Brain pericyte (primary cell): ENCODE measurements around the gene CATSPER3.

Experiments
- DNase-seq: peaks from one replicate; pipeline ENCODE4 v3.0.0-alpha.2; 2012; ENCODE audit warnings: low read depth, low spot score

Gene CATSPER3

GRCh38 chr5:135010502-135011354 lies 43.0 kb downstream of the CATSPER3 start:
- DNase-seq = no peak

DNA sequence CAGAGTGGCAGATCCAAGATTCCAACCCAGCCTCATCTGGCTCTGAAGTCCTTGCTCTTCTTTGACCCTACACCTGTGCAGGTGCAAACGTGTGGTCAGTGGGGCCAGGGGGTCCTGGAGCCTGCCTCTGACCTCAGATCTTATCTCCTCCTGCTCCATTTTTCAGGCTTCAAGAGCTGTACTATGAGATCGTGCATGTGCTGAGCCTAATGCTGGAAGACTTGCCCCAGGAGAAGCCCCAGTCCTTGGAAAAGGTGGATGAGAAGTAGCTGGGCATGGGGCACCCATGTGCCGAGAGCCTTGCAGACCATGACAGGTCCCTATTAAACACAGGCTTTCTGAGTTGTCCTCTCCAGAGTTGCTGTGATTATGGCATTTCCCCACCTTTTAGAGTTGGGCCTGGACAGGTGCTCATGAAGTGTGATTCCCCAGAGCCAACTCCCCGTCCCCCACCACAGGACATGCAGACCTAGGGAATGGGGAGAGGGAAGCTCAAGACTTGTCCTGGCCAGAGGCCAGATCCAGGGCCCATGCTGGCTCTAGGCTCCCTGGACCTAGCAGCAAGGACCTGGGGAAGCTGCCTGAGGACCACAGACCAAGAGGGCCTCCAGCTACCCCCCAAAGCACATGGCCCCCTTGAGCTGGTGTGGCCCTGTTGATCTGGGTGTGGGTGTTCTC lies 43.8 kb downstream of the CATSPER3 start:
- DNase-seq = no peak

DNA sequence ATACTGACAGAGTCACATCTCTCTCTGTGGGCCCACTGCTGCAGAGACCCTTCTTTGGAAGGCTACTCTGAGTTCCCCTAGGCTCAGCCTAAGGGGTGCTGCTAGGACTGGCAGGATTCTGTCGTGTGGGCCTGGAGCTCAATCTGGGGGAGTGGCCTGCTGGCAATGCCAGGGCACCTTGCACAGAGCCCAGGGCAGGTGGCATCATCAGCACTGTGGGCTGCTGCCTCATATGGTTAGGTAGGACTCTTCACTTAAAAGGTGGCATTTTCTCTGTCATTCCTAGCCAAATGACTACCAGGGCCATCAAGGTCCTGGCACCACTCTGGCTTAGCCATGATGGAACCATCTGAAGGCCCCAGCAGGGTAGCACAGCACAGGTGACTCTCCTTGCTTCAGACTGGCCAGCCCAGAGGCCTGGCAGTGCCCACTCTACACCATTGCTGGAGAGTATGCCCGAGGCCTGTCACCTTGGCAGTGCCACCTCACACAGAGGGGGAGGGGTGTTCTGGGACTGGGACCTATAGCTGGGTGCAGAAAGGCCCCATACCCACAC lies 44.4 kb downstream of the CATSPER3 start:
- no peak for DNase-seq

DNA sequence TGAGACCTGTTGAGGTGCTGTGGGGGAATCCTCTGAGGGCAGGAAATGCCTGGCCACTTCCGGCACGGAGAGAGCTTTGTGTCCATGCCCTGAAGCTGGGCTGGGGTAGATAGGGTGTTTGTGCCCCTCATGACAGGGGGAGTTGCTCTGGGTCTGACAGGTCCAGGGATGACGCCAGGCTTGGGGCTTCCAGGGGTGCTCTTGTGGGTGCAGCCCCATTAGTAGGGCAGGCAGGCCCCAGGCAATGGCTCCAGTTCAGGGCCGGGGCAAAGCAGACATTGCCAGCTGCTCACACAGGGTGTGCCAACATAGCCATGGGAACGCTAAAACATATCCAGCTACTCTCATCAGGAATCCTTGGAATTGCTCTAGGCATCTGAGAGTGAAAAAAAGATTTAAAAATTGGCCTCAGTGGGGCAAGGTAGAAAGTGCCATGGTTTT lies 45.3 kb downstream of the CATSPER3 start:
- no peak for DNase-seq

- DNase-seq = no peak
Measured at GRCh38 chr5:135013445-135013844, 45.7 kb downstream of the CATSPER3 start.

GRCh38 chr5:135013947-135014570 lies 46.4 kb downstream of the CATSPER3 start:
- DNase-seq = no peak

- DNase-seq = no peak
Measured at GRCh38 chr5:135015942-135016341, 48.2 kb downstream of the CATSPER3 start.

DNA sequence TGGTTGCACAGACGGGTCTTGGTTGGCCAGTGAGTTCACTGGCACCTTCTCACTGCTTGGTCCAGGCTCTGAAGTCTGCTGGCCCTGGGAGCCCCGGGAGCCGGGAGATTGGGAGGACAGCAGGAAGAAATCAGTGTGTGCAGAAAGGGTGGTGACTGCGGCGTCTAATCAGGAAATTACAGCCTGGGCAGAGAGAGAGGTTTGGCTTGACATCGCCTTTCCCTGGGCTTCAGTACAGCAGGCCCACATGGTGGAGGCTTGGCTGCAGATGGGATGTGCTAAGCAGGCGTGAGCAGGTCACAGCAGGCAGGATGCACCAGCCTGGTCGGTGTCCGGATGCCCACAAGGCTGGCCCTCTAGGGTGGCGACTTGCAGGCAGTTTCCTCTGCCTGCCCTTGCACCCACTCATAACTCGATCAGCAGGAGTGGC lies 49.2 kb downstream of the CATSPER3 start:
- DNase-seq = no peak

DNA sequence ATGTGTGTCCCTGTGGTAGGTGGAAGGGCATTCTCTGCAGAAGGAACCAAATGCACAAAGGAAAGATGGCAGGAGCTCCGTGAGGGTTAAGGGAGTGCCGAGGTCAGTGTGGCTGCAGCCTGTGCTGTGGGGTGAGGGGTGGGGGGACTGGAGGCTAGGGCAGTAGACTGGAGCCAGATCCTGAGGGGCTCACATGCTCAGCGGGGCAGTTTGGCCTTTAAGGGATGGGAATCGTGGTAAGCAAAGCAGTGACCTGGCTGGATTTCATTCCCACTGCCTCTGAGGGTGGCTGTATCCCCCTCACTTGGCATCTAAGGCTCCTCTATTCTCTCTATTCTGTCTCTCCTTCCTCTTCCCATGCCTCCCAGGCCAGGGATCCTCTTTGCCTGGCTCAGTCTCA lies 50.8 kb downstream of the CATSPER3 start:
- no peak for DNase-seq

DNA sequence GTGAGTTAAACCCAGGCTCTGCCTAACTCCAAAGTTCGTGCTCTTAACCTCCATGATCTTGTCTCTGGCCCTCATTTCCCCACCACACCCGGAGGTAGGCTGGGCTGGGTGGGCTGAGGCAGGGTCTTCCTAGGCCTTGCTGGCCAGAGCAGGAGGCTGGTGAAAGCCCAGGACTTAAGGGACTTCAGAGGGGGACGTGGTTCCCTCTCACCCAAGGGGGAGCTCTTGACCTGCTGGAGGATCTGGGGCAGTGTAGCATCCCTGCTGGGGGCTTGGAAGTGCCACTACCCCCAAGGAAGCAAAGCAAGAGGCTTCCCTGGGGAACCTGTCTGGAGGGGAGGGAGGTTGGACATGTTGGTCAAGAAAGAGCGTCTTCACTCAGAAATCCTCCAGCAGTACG lies 51.6 kb downstream of the CATSPER3 start:
- DNase-seq = no peak

DNA sequence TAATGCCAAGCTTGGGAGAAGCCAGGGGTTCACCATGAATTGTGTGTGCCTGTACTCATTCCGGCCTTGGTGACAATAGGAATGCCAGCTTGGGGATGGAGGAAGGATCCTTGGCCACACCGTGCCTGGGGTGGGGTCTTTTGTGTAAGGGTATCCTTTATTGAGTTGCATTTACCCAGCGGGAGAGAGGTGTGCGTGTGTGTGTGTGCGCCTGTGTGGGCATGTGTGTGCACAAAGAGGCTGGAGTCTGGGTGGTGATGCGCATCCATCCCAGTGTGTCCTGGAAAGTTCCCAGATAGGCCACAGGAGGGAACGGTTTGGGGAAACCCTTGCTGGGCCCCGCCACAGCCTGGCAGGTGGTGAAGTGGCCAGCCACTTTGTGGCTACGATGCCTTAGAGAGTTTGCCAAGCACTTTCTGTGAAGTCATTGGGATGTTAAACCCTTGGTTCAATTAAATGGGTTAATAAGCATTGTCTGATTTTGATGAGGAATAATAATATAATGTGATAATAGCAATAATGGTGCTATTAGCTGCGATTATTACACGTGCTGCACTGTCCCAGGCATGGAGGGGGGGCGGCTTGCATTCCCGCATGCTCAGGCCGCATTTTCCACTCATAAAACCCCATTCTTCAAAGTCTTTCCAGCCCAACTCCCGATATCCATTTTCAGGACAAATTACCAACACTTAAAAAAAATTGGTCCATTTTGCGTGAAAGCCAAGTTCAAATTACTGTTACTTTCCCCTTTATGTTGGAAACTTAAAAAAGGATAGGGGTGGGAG lies 52.6 kb downstream of the CATSPER3 start:
- DNase-seq = no peak

DNA sequence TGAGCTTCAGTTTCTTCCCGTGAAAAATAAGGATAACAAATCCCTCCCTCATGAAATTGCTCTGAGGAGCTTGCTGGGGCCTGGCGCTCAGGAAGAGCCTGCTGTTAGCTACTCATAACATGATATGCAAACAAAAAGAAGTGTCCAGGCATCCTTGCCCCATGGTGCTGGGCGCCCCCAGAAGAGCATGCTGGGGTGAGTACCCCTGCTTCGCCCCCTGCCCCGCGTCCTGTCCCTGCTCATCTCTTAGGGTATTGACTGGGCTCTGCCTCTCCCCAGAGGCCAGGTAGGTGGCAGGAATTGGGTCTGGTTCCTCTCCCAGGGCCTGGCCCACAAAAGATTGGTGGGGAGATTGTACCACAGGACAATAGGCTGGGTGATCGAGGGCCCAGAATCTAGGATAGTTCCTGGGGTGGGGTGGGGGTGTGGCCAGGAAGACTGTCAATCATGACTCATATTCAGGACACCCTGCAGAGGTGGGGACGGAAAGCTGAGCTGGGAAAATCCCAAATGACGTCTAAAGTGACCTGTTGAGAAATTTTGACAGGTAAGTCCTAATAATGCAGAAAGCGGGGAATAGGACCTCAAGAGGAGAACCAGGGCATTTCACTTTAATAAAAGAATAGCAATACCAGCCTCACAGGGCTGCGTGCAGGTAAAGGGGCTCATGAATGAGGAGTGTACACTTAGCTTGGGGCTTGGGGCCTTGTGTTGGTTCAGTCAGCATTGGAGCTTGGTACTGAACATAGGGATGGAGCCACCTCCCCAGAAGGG lies 57.4 kb downstream of the CATSPER3 start:
- DNase-seq = no peak

GRCh38 chr5:135025730-135026644 lies 58.3 kb downstream of the CATSPER3 start:
- DNase-seq = no peak

DNA sequence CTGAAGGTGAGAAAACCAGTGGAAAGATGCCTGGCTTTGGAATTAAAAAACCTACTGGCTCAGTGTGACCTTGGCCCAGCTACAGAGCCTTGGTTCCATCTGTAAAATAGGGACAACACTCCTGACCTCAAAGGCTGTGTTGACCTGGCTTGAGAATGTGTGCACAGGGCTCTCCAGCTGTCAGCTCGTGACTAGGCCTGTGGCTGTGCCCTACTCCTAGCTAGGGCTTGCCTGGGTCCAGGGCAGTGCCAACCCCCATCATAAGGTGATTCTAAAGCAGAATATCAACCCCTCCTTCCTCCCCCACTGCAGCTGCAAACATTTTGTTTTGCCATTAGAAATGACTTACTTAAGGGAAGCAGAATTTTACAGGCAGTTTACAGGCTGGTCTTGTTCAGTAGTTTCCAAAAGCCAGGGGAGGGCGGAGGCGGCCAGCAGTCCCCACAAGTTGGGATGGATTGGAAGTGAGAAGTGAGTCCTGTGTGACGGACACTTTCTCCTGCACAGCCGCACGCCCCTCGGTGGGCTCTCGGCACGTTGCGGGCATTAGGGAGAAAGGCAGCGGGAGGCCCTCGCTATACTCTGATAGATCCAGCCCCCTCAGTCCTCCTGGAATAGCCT lies 59.0 kb downstream of the CATSPER3 start:
- no peak for DNase-seq

- DNase-seq = no peak
Measured at GRCh38 chr5:135027266-135027696, 59.6 kb downstream of the CATSPER3 start.

DNA sequence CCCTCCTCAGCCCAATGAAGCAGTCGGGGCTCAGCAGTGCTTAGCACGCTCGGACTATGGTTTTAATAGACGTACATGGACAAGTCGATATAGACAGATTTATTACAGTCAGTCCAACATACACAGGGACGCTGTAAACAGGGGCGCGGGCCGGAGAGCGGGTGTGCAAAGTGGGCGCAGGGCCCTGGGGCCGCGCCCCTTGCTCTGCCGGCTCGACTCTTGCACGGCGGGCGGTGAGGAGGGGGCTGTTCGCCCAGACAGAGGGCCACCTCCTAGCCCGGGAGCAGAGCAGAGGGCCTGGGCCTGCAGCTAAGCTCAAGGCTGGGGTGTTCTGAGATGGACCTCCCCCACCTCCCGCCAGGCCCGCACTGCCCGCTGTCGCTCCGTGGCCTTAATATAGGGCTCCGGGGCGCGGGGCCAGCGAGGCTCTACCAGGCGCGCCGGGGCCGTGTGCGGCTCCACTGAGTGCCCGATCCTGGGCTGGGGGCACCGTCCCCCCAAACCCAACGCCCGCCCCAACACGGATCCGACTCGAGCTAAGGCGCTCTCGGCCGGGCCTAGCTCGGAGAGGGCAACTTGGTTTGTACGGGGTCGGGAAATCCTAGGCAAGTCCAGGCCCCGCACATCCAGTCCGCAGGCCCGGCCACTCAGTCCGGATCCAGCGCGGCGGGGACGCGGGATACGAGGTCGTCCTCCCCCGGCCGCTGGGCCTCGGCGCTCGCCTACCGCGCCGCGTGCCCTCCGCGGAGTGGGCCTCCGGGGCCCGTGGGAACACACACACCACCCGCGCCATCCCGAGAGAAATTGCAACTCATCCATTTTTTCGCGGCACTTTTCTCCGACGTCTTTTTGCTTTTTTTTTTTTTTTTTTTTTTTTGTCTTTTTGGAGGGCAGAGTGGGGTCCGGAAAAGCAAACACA lies 60.2 kb downstream of the CATSPER3 start:
- DNase-seq = no peak

- DNase-seq = no peak
Measured at GRCh38 chr5:135028791-135029476, 61.2 kb downstream of the CATSPER3 start.
